ENCODE data around the gene TMEM86A. TPM values are rescaled to one million over a fixed set of nuclear protein-coding genes. Genes with fewer than 3 reads are reported as not detected.
A peak's percentile ranks its signal among the peaks of the same experiment; 100 is the strongest.

TMEM86A gene
- total and polyA plus RNA-seq, 2 donors = 1.9 TPM

DNA sequence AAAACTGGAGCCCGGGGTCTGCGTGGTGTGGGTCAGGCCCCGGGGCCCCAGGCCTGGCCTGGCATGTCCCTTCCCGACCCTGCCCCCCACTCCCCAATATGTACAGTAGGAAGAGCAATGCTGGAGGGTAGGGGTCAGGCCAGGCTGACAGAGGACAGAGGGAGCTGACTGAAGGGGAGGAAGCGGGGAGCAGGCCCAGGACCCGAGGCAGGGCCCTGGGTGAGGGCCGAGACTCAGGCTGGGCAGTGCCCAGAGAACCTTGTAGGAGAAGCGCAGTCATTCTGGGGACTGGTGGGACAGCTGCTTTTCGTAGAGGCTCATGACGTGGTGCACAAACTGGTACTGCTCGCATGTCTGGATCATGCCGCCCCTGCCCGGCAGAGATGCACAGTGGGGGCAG, 30.1 kb downstream of the TMEM86A start:
- 97% methylated on average over 13 of the region's 13 CpGs for WGBS

DNA sequence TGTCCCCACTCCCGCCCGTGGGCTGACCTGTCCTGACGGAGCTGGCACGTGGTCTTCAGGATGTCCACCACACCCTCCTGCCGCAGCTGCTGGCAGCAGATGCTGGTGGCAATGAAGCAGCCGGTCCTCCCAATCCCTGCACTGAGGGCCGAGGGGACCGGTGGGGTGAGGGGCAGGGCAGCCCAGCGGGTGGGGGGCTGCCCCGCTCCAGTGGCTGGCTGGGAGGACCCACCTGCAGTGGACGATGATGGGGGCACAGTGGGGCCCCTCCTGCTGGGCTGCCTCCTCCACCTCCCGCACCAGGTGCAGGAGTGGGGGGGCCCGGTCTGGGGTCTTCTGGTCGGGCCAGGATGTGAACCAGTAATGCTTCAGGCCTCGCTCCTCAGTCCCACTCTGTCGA, 30.8 kb downstream of the TMEM86A start:
- Histone ChIP-seq H3K27me3 (ENCODE audit: control insufficient read depth in 2 of 2, insufficient read depth in 1 of 2, low read length in 1 of 2) (no peaks in the 10 kb centered on the region), H3K4me3 (ENCODE audit: low read length in 2 of 2) (no peak overlapping the region), H3K27ac (ENCODE audit: low read depth in 1 of 2, low read length in 1 of 2) (no peak overlapping the region), H3K36me3 (ENCODE audit: control insufficient read depth in 2 of 2, insufficient read depth in 2 of 2, low read length in 1 of 2) (no peaks in the 10 kb centered on the region), H3K9me3 (ENCODE audit: control insufficient read depth in 2 of 2, insufficient read depth in 1 of 2, low read length in 1 of 2) (no peaks in the 10 kb centered on the region), H3K4me1 (ENCODE audit: control insufficient read depth in 2 of 2, insufficient read depth in 2 of 2, low read length in 2 of 2) (peaks cover 0 to 2% of the 10 kb centered on the region in 2 donors)
- DNase-seq (ENCODE audit: low read depth in 6 of 9, low spot score in 9 of 9) = no peak
- WGBS = 96% methylated on average over 16 of the region's 16 CpGs

More for the DNA sequence above, 30.1 kb downstream of the TMEM86A start:
- Histone ChIP-seq H3K4me3 (ENCODE audit: low read length in 2 of 2) (no peak overlapping the region), H3K36me3 (ENCODE audit: control insufficient read depth in 2 of 2, insufficient read depth in 2 of 2, low read length in 1 of 2) (no peaks in the 10 kb centered on the region), H3K27ac (ENCODE audit: low read depth in 1 of 2, low read length in 1 of 2) (no peak overlapping the region), H3K9me3 (ENCODE audit: control insufficient read depth in 2 of 2, insufficient read depth in 1 of 2, low read length in 1 of 2) (no peaks in the 10 kb centered on the region), H3K27me3 (ENCODE audit: control insufficient read depth in 2 of 2, insufficient read depth in 1 of 2, low read length in 1 of 2) (no peaks in the 10 kb centered on the region), H3K4me1 (ENCODE audit: control insufficient read depth in 2 of 2, insufficient read depth in 2 of 2, low read length in 2 of 2) (peaks cover 0 to 2% of the 10 kb centered on the region in 2 donors)
- DNase-seq (ENCODE audit: low read depth in 6 of 9, low spot score in 9 of 9) = no peak

DNA sequence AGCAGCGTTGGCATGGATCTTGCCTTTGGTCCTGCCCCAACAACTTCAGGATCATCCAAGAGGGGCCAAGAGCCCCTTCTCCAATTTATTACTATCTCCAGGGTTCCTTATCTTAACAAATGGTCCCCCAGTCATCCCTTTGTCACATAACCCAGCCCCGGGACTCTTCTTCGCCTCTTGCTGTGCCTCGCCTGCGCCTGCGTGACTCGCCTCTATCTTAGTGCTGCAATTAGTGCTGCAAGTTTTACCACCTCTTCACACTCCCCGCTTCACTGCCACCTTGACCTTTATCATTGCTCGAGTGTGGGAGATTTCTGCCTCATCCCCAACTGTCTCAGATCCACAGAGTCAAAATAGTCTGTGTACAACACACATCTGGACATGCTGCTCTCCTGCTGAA, 31.4 kb downstream of the TMEM86A start:
- Histone ChIP-seq H3K4me1 (ENCODE audit: control insufficient read depth in 2 of 2, insufficient read depth in 2 of 2, low read length in 2 of 2) (peaks cover 0 to 2% of the 10 kb centered on the region in 2 donors), H3K9me3 (ENCODE audit: control insufficient read depth in 2 of 2, insufficient read depth in 1 of 2, low read length in 1 of 2) (no peaks in the 10 kb centered on the region), H3K27me3 (ENCODE audit: control insufficient read depth in 2 of 2, insufficient read depth in 1 of 2, low read length in 1 of 2) (no peaks in the 10 kb centered on the region), H3K36me3 (ENCODE audit: control insufficient read depth in 2 of 2, insufficient read depth in 2 of 2, low read length in 1 of 2) (no peaks in the 10 kb centered on the region), H3K27ac (ENCODE audit: low read depth in 1 of 2, low read length in 1 of 2) (no peak overlapping the region), H3K4me3 (ENCODE audit: low read length in 2 of 2) (no peak overlapping the region)
- WGBS = 96% methylated on average over 9 of the region's 9 CpGs
- no peak for DNase-seq (ENCODE audit: low read depth in 6 of 9, low spot score in 9 of 9)

DNA sequence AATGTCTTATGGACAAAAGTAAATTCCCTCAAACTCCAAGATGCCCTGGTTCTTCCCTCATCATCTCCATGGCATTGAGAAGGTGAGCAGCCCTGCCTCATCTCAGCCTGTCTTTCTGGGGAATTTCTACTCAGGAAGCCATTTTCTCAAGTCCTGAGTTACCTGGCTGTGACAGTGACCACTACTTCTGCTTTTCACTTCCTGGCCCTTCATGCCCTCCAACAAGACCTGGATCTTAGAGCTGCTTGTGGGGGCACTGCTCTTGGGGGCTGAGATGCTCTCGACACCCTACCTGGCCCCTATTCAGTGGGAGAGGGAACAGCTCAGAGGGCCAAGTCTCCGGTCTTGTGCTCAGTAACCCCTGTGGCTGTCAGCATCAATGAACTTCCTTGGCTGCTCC, 32.9 kb downstream of the TMEM86A start:
- DNase-seq (ENCODE audit: low read depth in 6 of 9, low spot score in 9 of 9) = no peak
- WGBS = 52% methylated on average over 2 of the region's 2 CpGs
- peaks cover 0 to under 1% of the 10 kb centered on the region in 2 donors for H3K27me3 ChIP-seq (ENCODE audit: control insufficient read depth in 2 of 2, insufficient read depth in 1 of 2, low read length in 1 of 2)
- H3K4me1 ChIP-seq (ENCODE audit: control insufficient read depth in 2 of 2, insufficient read depth in 2 of 2, low read length in 2 of 2) = peaks cover 0 to 2% of the 10 kb centered on the region in 2 donors
- no peak overlapping the region for H3K27ac ChIP-seq (ENCODE audit: low read depth in 1 of 2, low read length in 1 of 2)
- no peak overlapping the region for H3K4me3 ChIP-seq (ENCODE audit: low read length in 2 of 2)
- no peaks in the 10 kb centered on the region for H3K9me3 ChIP-seq (ENCODE audit: control insufficient read depth in 2 of 2, insufficient read depth in 1 of 2, low read length in 1 of 2)
- H3K36me3 ChIP-seq (ENCODE audit: control insufficient read depth in 2 of 2, insufficient read depth in 2 of 2, low read length in 1 of 2) = no peaks in the 10 kb centered on the region

DNA sequence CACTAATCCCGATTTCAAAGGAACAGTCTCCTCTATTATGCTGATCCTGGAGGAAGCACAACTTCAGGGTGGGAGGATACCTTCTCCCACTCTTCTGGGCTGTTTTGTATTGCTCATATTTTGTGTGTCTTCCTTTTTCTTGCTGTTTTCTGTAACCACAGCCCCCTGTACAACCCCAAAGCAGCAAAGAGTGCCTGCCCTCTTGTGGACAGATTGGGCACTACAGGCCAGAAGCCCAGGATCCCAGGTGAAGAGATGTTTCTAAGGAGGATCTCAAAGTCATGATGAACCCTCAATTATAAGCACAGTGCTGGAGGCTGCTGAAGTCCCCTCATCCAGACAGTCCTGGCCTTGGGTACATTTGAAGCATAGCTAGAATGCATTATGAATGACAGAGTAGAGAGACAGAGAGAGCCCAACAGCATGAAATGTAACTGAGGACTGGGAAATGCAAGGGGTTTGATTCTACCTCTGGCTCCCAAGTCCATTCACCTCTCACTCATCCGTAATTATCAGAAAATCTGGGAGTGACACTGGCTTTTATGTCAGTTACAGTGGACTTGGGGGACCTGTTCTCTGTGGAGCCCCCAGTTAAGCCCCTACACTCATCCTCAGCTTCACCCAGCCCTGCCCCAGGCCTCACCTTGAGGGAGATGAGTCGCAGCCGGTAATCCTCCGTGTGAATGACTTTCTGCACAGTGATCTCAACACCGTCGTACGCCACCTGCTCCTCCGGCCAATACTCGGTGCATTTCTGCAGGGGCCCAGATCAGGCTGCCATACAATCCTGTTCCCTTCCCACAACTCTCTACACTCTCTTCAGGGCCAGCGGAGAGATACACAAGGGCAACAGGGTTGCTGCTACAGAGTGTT, 33.6 kb downstream of the TMEM86A start:
- DNase-seq (ENCODE audit: low read depth in 6 of 9, low spot score in 9 of 9) = peak in 8 of 9 donors; percentile 34 to 75 (median 54)
- no peak overlapping the region for H3K27ac ChIP-seq (ENCODE audit: low read depth in 1 of 2, low read length in 1 of 2)
- H3K9me3 ChIP-seq (ENCODE audit: control insufficient read depth in 2 of 2, insufficient read depth in 1 of 2, low read length in 1 of 2) = no peaks in the 10 kb centered on the region
- peaks cover 0 to 2% of the 10 kb centered on the region in 2 donors for H3K27me3 ChIP-seq (ENCODE audit: control insufficient read depth in 2 of 2, insufficient read depth in 1 of 2, low read length in 1 of 2)
- H3K4me1 ChIP-seq (ENCODE audit: control insufficient read depth in 2 of 2, insufficient read depth in 2 of 2, low read length in 2 of 2) = peaks cover 0 to 2% of the 10 kb centered on the region in 2 donors
- H3K36me3 ChIP-seq (ENCODE audit: control insufficient read depth in 2 of 2, insufficient read depth in 2 of 2, low read length in 1 of 2) = no peaks in the 10 kb centered on the region
- H3K4me3 ChIP-seq (ENCODE audit: low read length in 2 of 2) = no peak overlapping the region
- WGBS = 88% methylated on average over 11 of the region's 11 CpGs

DNA sequence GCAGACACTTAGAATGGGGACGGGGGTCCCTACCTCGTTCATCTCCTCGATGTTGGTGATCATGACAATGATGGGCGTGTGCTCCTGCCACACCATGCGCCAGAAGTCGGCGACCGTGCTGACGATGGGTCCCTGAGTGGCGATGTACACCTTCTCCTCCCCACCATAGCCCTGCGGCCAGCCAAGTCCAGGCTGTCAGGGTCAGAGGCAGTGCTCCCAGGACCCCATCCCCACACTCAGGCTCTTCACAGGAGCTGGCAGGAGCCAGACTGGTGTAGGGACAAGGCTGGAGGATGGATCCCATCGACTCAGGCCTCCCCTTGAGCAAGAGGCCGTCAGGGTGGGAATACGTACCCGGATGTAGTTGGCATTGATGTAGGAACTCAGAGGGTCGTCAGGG, 34.6 kb downstream of the TMEM86A start:
- Histone ChIP-seq H3K27me3 (ENCODE audit: control insufficient read depth in 2 of 2, insufficient read depth in 1 of 2, low read length in 1 of 2) (peaks cover 0 to 2% of the 10 kb centered on the region in 2 donors), H3K9me3 (ENCODE audit: control insufficient read depth in 2 of 2, insufficient read depth in 1 of 2, low read length in 1 of 2) (no peaks in the 10 kb centered on the region), H3K4me3 (ENCODE audit: low read length in 2 of 2) (no peak overlapping the region), H3K4me1 (ENCODE audit: control insufficient read depth in 2 of 2, insufficient read depth in 2 of 2, low read length in 2 of 2) (no peaks in the 10 kb centered on the region), H3K36me3 (ENCODE audit: control insufficient read depth in 2 of 2, insufficient read depth in 2 of 2, low read length in 1 of 2) (no peaks in the 10 kb centered on the region), H3K27ac (ENCODE audit: low read depth in 1 of 2, low read length in 1 of 2) (no peak overlapping the region)
- WGBS = 95% methylated on average over 16 of the region's 16 CpGs
- DNase-seq (ENCODE audit: low read depth in 6 of 9, low spot score in 9 of 9) = no peak

DNA sequence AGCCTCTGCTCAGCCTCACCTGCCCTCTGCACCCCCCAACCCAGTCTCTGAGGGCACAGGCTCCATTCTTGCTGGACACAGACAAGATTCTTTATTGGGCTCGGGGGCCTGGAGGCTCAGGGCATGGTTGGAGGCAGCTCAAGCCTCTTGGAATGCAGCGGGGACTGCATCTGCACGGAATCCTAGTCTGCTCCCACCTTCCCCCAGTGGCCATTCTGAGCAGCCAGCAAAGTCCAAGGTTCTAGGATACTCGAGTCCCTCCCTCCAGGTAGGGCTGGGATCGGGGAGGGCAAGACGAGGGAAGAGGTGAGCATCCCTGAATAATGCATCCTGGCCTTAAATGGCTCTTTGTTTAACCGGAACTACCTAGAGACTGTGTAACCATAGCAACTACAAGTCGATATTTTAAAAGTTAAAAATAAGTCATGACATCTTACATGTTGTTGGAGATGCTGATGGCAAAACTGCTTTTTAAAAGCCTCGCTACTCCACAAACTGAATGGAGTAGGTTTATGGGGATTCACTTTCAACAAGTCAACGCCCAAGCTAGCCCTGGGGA, 38.1 kb downstream of the TMEM86A start:
- no peak for DNase-seq (ENCODE audit: low read depth in 6 of 9, low spot score in 9 of 9)
- no peaks in the 10 kb centered on the region for H3K36me3 ChIP-seq (ENCODE audit: control insufficient read depth in 2 of 2, insufficient read depth in 2 of 2, low read length in 1 of 2)
- H3K4me1 ChIP-seq (ENCODE audit: control insufficient read depth in 2 of 2, insufficient read depth in 2 of 2, low read length in 2 of 2) = no peaks in the 10 kb centered on the region
- peaks cover 0 to 2% of the 10 kb centered on the region in 2 donors for H3K27me3 ChIP-seq (ENCODE audit: control insufficient read depth in 2 of 2, insufficient read depth in 1 of 2, low read length in 1 of 2)
- H3K4me3 ChIP-seq (ENCODE audit: low read length in 2 of 2) = no peak overlapping the region
- H3K9me3 ChIP-seq (ENCODE audit: control insufficient read depth in 2 of 2, insufficient read depth in 1 of 2, low read length in 1 of 2) = no peaks in the 10 kb centered on the region
- WGBS = 85% methylated on average over 10 of the region's 10 CpGs
- H3K27ac ChIP-seq (ENCODE audit: low read depth in 1 of 2, low read length in 1 of 2) = no peak overlapping the region

DNA sequence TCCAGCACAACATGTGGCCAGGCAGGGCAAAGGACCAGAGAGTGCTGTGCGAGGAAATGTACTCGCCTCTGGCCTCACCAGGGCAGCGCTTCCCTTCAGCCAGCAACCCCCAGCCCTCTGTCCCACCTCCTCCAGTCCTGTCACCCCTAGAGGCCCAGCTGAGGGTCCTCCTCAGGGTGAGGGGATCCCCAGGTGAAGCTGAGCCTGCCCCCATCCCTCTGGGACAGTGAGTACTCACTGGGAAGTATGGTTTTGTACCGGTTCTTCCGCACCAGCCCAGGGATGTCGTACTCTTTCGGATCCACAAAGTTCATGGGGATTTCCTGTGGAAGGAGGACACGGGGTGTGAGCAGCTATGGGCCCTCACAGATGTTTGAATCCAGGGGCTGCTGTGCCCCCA, 39.1 kb downstream of the TMEM86A start:
- 97% methylated on average over 8 of the region's 8 CpGs for WGBS
- no peak overlapping the region for H3K27ac ChIP-seq (ENCODE audit: low read depth in 1 of 2, low read length in 1 of 2)
- no peak overlapping the region for H3K4me3 ChIP-seq (ENCODE audit: low read length in 2 of 2)
- H3K36me3 ChIP-seq (ENCODE audit: control insufficient read depth in 2 of 2, insufficient read depth in 2 of 2, low read length in 1 of 2) = no peaks in the 10 kb centered on the region
- H3K9me3 ChIP-seq (ENCODE audit: control insufficient read depth in 2 of 2, insufficient read depth in 1 of 2, low read length in 1 of 2) = no peaks in the 10 kb centered on the region
- H3K27me3 ChIP-seq (ENCODE audit: control insufficient read depth in 2 of 2, insufficient read depth in 1 of 2, low read length in 1 of 2) = peaks cover 0 to 2% of the 10 kb centered on the region in 2 donors
- no peaks in the 10 kb centered on the region for H3K4me1 ChIP-seq (ENCODE audit: control insufficient read depth in 2 of 2, insufficient read depth in 2 of 2, low read length in 2 of 2)
- no peak for DNase-seq (ENCODE audit: low read depth in 6 of 9, low spot score in 9 of 9)

DNA sequence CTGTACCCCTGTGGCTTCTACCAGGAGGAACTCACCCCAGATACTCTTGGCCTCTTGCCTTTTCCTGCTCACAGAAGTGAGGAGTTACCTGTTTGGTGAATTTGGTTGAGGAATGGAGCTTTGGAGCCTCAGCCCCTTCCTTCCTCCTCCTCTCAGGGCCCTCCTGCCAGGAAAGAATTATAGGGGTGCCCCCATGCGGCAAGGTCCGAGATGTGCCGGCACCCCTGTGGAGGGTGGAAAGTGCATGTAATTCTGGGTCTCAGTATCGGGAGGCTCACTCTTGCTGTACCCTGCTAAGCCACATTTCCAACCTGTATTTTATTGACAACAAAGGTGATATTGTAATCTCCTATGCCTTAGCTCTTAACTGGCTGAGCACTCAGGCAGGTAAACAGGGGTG, 41.1 kb downstream of the TMEM86A start:
- Histone ChIP-seq H3K4me1 (ENCODE audit: control insufficient read depth in 2 of 2, insufficient read depth in 2 of 2, low read length in 2 of 2) (no peaks in the 10 kb centered on the region), H3K36me3 (ENCODE audit: control insufficient read depth in 2 of 2, insufficient read depth in 2 of 2, low read length in 1 of 2) (no peaks in the 10 kb centered on the region), H3K9me3 (ENCODE audit: control insufficient read depth in 2 of 2, insufficient read depth in 1 of 2, low read length in 1 of 2) (no peaks in the 10 kb centered on the region), H3K27me3 (ENCODE audit: control insufficient read depth in 2 of 2, insufficient read depth in 1 of 2, low read length in 1 of 2) (peaks cover 0 to 2% of the 10 kb centered on the region in 2 donors), H3K27ac (ENCODE audit: low read depth in 1 of 2, low read length in 1 of 2) (no peak overlapping the region), H3K4me3 (ENCODE audit: low read length in 2 of 2) (no peak overlapping the region)
- WGBS = 74% methylated on average over 4 of the region's 4 CpGs
- DNase-seq (ENCODE audit: low read depth in 6 of 9, low spot score in 9 of 9) = no peak

Data from thymus (tissue), 11 donors.